Smooth muscle cell (in vitro differentiated cells): Measurements from ENCODE around the gene GNG7. TPM values are rescaled to one million over a fixed set of nuclear protein-coding genes. Genes with fewer than 3 reads are reported as not detected.

Experiments
- DNase-seq: peaks from one replicate; lab custom pipeline; 2025; ENCODE audit not compliant: unreplicated experiment; lab: John Stamatoyannopoulos, UW
- H2AFZ ChIP-seq: fragments of 200-600 bp; sonication (generic); 2 replicates; pipeline ENCODE4 v1.6.0; 2016; ENCODE audit warnings: antibody characterized with exemption, low read depth, mild to moderate bottlenecking
- H3F3A ChIP-seq: fragments of 200-600 bp; sonication (generic); 2 replicates; pipeline ENCODE4 v1.6.0; 2017; ENCODE audit warnings: antibody characterized with exemption, low read depth
- H3K27ac ChIP-seq: fragments of 200-600 bp; sonication (generic); 2 replicates; pipeline ENCODE4 v1.5.1; 2016; ENCODE audit warnings: low read depth, mild to moderate bottlenecking
- H3K27me3 ChIP-seq: fragments of 200-600 bp; sonication (generic); 2 replicates; pipeline ENCODE4 v1.6.1; 2016; ENCODE audit warnings: low read depth, mild to moderate bottlenecking
- H3K36me3 ChIP-seq: fragments of 200-600 bp; sonication (generic); 2 replicates; pipeline ENCODE4 v1.5.1; 2016; ENCODE audit warnings: low read depth
- H3K4me1 ChIP-seq: fragments of 200-600 bp; sonication (generic); 2 replicates; pipeline ENCODE4 v1.5.1; 2016; ENCODE audit warnings: low read depth
- H3K4me2 ChIP-seq: fragments of 200-600 bp; sonication (generic); 2 replicates; pipeline ENCODE4 v1.6.0; 2016; ENCODE audit warnings: mild to moderate bottlenecking
- H3K4me3 ChIP-seq: fragments of 200-600 bp; sonication (generic); 2 replicates; pipeline ENCODE4 v1.5.1; 2016; ENCODE audit warnings: mild to moderate bottlenecking
- H3K79me2 ChIP-seq: fragments of 200-600 bp; sonication (generic); 2 replicates; pipeline ENCODE4 v1.6.0; 2016; ENCODE audit warnings: low read depth, mild to moderate bottlenecking
- H3K9ac ChIP-seq: fragments of 200-600 bp; sonication (generic); 2 replicates; pipeline ENCODE4 v1.6.0; 2016; ENCODE audit warnings: low read depth
- H3K9me3 ChIP-seq: fragments of 200-600 bp; sonication (generic); replicated peaks from 2 replicates; pipeline ENCODE4 v1.5.1; 2016; ENCODE audit warnings: low read depth
- H4K20me1 ChIP-seq: fragments of 200-600 bp; sonication (generic); 2 replicates; pipeline ENCODE4 v1.6.0; 2016; ENCODE audit warnings: low read depth
- CTCF ChIP-seq: fragments of 200-600 bp; sonication (generic); IDR thresholded peaks from 2 replicates; pipeline ENCODE4 v1.5.1; 2017; ENCODE audit warnings: borderline replicate concordance, mild to moderate bottlenecking, antibody characterized with exemption; ENCODE audit not compliant: insufficient read depth, poor library complexity, severe bottlenecking
- WGBS: methylation state at CpG from one replicate; pipeline ENCODE4 v1.1.7; 2016; ENCODE audit warnings: low lambda C conversion rate; 5-methylcytosine and 5-hydroxymethylcytosine counted together
- polyA plus RNA-seq: library from polyadenylated mRNA; unstranded; fragments of >200 nt; fragmentation: Nextera tagmentation; extraction: Ambion mirVana; gene quantifications from 2 replicates; pipeline ENCODE4 v1.2.1, GENCODE V29; 2016
- total RNA-seq: library from RNA; depleted of rRNA; stranded (reverse); fragments of >200 nt; gene quantifications from 2 replicates; pipeline ENCODE4 v1.2.3, GENCODE V29; 2014

GNG7 gene
- total and polyA plus RNA-seq, 2 experiments from 2014 or later = 1.7 to 2.6 TPM

- Histone ChIP-seq H4K20me1 (no peaks in the 10 kb centered on the region), H3F3A (no peaks in the 10 kb centered on the region), H3K9me3 (no peaks in the 10 kb centered on the region), H3K9ac (no peak overlapping the region), H3K79me2 (no peaks in the 10 kb centered on the region), H3K27me3 (no peaks in the 10 kb centered on the region), H3K27ac (no peak overlapping the region), H3K36me3 (no peaks in the 10 kb centered on the region), H2AFZ (no peak overlapping the region), H3K4me2 (peak overlapping the region; percentile 81), H3K4me3 (no peak overlapping the region), H3K4me1 (peaks cover 4% of the 10 kb centered on the region)
- DNase-seq = peak; percentile 27
- TF ChIP-seq CTCF = peak; percentile 94
- WGBS = 22% methylated on average over 31 of the region's 37 CpGs
Measured at GRCh38 chr19:2636897-2637683, 65.4 kb downstream of the GNG7 start.

- Histone ChIP-seq H2AFZ (no peak overlapping the region), H3K36me3 (no peaks in the 10 kb centered on the region), H3K4me1 (peaks cover 4% of the 10 kb centered on the region), H3K9me3 (no peaks in the 10 kb centered on the region), H3F3A (no peaks in the 10 kb centered on the region), H3K27ac (no peak overlapping the region), H3K4me2 (no peak overlapping the region), H3K4me3 (no peak overlapping the region), H4K20me1 (no peaks in the 10 kb centered on the region), H3K27me3 (no peaks in the 10 kb centered on the region), H3K9ac (no peak overlapping the region), H3K79me2 (no peaks in the 10 kb centered on the region)
- no peak for DNase-seq
- WGBS = 63% methylated on average over 10 of the region's 10 CpGs
- TF ChIP-seq CTCF = no peak
Measured at GRCh38 chr19:2636141-2636896, 66.2 kb downstream of the GNG7 start.

GRCh38 chr19:2634960-2635359 lies 67.5 kb downstream of the GNG7 start:
- WGBS = 92% methylated on average over 9 of the region's 9 CpGs
- Histone ChIP-seq H3K79me2 (no peaks in the 10 kb centered on the region), H4K20me1 (no peaks in the 10 kb centered on the region), H3K4me1 (peaks cover 4% of the 10 kb centered on the region), H3K27ac (no peak overlapping the region), H3K27me3 (no peaks in the 10 kb centered on the region), H3K4me2 (no peak overlapping the region), H3K9me3 (no peaks in the 10 kb centered on the region), H2AFZ (no peak overlapping the region), H3K9ac (no peak overlapping the region), H3F3A (no peaks in the 10 kb centered on the region), H3K4me3 (no peak overlapping the region), H3K36me3 (no peaks in the 10 kb centered on the region)
- TF ChIP-seq CTCF = no peak
- DNase-seq = no peak
